HepG2 (cell line): Measurements from ENCODE around the gene PAK2. TPM values are rescaled to one million over a fixed set of nuclear protein-coding genes. Genes with fewer than 3 reads are reported as not detected.

ENCODE experiments used
- HIC2 ChIP-seq: sonication (generic); formaldehyde crosslinking; IDR thresholded peaks from 2 replicates; pipeline ENCODE4 v1.9.0; 2022; ENCODE audit warnings: low read depth, missing genetic modification reagents
- KAT8 ChIP-seq: IDR thresholded peaks from 2 replicates; pipeline ENCODE4 v1.6.1; 2016; ENCODE audit warnings: missing genetic modification reagents, missing compliant biosample characterization
- POLR2AphosphoS5 ChIP-seq: IDR thresholded peaks from 2 replicates; pipeline ENCODE4 v1.6.1; 2012; ENCODE audit warnings: low read depth, low read length
- SRF ChIP-seq: IDR thresholded peaks from 2 replicates; pipeline ENCODE4 v1.6.1; 2011; ENCODE audit warnings: mild to moderate bottlenecking, low read depth, low read length, moderate library complexity
- ZNF12 ChIP-seq: sonication (generic); formaldehyde crosslinking; IDR thresholded peaks from 2 replicates; pipeline ENCODE4 v1.5.0; 2020; ENCODE audit warnings: missing genetic modification reagents
- ZNF275 ChIP-seq: sonication (generic); formaldehyde crosslinking; IDR thresholded peaks from 2 replicates; pipeline ENCODE4 v1.8.0; 2022; ENCODE audit warnings: missing genetic modification reagents, mild to moderate bottlenecking, inconsistent platforms, borderline replicate concordance
- ZNF512 ChIP-seq: sonication (generic); formaldehyde crosslinking; IDR thresholded peaks from 2 replicates; pipeline ENCODE4 v1.4.0; 2020; ENCODE audit warnings: mild to moderate bottlenecking, missing genetic modification reagents
- ZNF775 ChIP-seq: sonication (generic); formaldehyde crosslinking; IDR thresholded peaks from 2 replicates; pipeline ENCODE4 v1.4.0; 2020; ENCODE audit warnings: missing genetic modification reagents, mild to moderate bottlenecking, moderate library complexity, borderline replicate concordance
- ZNF816 ChIP-seq: sonication (generic); formaldehyde crosslinking; IDR thresholded peaks from 2 replicates; pipeline ENCODE4 v1.8.0; 2022; ENCODE audit warnings: missing genetic modification reagents, mild to moderate bottlenecking, borderline replicate concordance
- polyA plus RNA-seq, 8 experiments: library from polyadenylated mRNA; depleted of rRNA in 3 of 8; stranded (reverse) in 7 of 8; unstranded in 1 of 8; fragments of >200 nt; fragmentation: Illumina TruSeq in 4 of 8; extraction: Trizol in 4 of 8; gene quantifications; 2 replicates each; pipeline versions ENCODE4 v1.2.1 to v1.2.3, GENCODE V29; 2011 to 2016; ENCODE audit warnings: low read depth in 4 of 8, missing spikeins in 1 of 8, mixed read lengths in 1 of 8; ENCODE audit not compliant: insufficient read depth in 1 of 8
- total RNA-seq, 5 experiments: library from RNA; depleted of rRNA; stranded (reverse); fragments of >200 nt; fragmentation: Illumina TruSeq; extraction: Trizol; gene quantifications; 2 replicates each; pipeline ENCODE4 v1.2.3, GENCODE V29; 2016; ENCODE audit warnings: low read depth in 1 of 5
- TF ChIP-seq, protein P1 (sequence below): sonication (generic); formaldehyde crosslinking; IDR thresholded peaks from 2 replicates; pipeline ENCODE4 v1.4.0; 2020; ENCODE audit warnings: missing genetic modification reagents
- TF ChIP-seq, protein P2 (sequence below): sonication (generic); formaldehyde crosslinking; IDR thresholded peaks from 2 replicates; pipeline ENCODE4 v1.5.0; 2020; ENCODE audit warnings: missing genetic modification reagents
- TF ChIP-seq, protein P3 (sequence below), 2 experiments: sonication (generic) in 1 of 2; formaldehyde crosslinking in 1 of 2; IDR thresholded peaks; 2 replicates each; pipeline versions ENCODE4 v1.4.0 to v1.6.1; 2016 to 2020; ENCODE audit warnings: borderline replicate concordance in 1 of 2, low read depth in 1 of 2, mild to moderate bottlenecking in 1 of 2, missing genetic modification reagents in 1 of 2
- TF ChIP-seq, protein P4 (sequence below): IDR thresholded peaks from 2 replicates; pipeline ENCODE4 v1.6.1; 2016; ENCODE audit warnings: mild to moderate bottlenecking

Gene PAK2
- total and polyA plus RNA-seq, 2 of the 13 experiments (the other 11 are each of a cell fraction or from before 2014, with no cell fraction given): 23.0 to 24.7 TPM

DNA sequence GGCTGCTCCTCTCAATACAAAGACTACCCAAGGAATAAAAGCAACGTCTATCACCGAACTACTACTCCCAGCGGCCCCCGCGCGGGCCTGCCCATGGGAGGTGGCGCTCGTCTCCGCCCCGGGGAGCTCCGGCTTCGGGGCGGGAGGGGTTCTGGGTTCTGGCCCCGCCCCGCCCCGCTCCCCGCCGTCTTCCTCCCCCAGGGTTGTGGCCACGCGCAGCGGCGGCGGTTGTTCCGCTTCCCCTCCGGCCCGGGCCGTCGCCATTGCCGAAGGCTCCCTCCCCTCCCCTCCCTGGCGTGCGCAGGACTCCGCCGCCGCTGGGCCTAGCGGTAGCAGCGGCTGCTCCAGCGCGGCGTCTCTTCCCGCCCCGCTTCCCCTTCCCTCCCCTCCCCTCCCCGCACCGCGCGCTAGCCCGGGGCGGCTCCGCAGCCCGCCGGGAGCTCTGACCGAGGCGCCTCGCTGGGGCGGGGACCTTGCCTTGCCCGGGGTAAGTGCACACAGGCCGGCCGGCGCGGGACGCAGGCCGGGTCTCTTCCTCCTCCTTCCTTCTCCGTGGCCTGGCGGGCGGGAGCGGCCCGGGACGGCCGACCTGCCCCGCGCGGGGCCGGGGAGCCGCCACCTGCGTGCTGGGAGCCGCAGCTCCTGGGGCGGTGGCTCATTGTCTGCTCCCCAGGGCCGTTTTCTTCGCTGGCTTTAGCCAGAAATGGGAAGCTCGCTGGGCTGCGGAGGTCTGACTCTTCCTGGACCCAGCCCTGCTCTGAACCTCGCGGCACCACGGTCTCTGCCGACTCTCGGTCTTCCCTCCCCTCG lies at the start of gene PAK2 (continued):
- no peak for TF ChIP-seq ZNF275
- no peak for TF ChIP-seq HIC2
- no peak for TF ChIP-seq ZNF775
- TF ChIP-seq, protein P1, sequence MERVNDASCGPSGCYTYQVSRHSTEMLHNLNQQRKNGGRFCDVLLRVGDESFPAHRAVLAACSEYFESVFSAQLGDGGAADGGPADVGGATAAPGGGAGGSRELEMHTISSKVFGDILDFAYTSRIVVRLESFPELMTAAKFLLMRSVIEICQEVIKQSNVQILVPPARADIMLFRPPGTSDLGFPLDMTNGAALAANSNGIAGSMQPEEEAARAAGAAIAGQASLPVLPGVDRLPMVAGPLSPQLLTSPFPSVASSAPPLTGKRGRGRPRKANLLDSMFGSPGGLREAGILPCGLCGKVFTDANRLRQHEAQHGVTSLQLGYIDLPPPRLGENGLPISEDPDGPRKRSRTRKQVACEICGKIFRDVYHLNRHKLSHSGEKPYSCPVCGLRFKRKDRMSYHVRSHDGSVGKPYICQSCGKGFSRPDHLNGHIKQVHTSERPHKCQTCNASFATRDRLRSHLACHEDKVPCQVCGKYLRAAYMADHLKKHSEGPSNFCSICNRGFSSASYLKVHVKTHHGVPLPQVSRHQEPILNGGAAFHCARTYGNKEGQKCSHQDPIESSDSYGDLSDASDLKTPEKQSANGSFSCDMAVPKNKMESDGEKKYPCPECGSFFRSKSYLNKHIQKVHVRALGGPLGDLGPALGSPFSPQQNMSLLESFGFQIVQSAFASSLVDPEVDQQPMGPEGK (CRISPR knock-in tag): peak; percentile 100
- peak; percentile 79 for TF ChIP-seq POLR2AphosphoS5
- TF ChIP-seq ZNF816 (CRISPR knock-in tag): no peak
- peak; percentile 64; the same call in 1 of the 2 replicates for TF ChIP-seq ZNF12 (CRISPR knock-in tag)
- TF ChIP-seq, protein P2, sequence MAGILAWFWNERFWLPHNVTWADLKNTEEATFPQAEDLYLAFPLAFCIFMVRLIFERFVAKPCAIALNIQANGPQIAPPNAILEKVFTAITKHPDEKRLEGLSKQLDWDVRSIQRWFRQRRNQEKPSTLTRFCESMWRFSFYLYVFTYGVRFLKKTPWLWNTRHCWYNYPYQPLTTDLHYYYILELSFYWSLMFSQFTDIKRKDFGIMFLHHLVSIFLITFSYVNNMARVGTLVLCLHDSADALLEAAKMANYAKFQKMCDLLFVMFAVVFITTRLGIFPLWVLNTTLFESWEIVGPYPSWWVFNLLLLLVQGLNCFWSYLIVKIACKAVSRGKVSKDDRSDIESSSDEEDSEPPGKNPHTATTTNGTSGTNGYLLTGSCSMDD: no peak
- no peak for TF ChIP-seq ZNF512 (CRISPR knock-in tag)
- no peak for TF ChIP-seq SRF
- TF ChIP-seq, protein P3, sequence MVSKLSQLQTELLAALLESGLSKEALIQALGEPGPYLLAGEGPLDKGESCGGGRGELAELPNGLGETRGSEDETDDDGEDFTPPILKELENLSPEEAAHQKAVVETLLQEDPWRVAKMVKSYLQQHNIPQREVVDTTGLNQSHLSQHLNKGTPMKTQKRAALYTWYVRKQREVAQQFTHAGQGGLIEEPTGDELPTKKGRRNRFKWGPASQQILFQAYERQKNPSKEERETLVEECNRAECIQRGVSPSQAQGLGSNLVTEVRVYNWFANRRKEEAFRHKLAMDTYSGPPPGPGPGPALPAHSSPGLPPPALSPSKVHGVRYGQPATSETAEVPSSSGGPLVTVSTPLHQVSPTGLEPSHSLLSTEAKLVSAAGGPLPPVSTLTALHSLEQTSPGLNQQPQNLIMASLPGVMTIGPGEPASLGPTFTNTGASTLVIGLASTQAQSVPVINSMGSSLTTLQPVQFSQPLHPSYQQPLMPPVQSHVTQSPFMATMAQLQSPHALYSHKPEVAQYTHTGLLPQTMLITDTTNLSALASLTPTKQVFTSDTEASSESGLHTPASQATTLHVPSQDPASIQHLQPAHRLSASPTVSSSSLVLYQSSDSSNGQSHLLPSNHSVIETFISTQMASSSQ (IDR thresholded peaks at IDR 0.05; ENCODE audit: low read depth): no peak
- TF ChIP-seq, protein P3 (CRISPR knock-in tag; IDR thresholded peaks at IDR 0.05; ENCODE audit: borderline replicate concordance): no peak
- peak; percentile 55 for TF ChIP-seq KAT8
- TF ChIP-seq, protein P4, sequence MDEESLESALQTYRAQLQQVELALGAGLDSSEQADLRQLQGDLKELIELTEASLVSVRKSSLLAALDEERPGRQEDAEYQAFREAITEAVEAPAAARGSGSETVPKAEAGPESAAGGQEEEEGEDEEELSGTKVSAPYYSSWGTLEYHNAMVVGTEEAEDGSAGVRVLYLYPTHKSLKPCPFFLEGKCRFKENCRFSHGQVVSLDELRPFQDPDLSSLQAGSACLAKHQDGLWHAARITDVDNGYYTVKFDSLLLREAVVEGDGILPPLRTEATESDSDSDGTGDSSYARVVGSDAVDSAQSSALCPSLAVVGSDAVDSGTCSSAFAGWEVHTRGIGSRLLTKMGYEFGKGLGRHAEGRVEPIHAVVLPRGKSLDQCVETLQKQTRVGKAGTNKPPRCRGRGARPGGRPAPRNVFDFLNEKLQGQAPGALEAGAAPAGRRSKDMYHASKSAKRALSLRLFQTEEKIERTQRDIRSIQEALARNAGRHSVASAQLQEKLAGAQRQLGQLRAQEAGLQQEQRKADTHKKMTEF (CRISPR knock-in tag): peak; percentile 74
